Measurements from ENCODE around the gene C6orf47.

Gene C6orf47

DNA sequence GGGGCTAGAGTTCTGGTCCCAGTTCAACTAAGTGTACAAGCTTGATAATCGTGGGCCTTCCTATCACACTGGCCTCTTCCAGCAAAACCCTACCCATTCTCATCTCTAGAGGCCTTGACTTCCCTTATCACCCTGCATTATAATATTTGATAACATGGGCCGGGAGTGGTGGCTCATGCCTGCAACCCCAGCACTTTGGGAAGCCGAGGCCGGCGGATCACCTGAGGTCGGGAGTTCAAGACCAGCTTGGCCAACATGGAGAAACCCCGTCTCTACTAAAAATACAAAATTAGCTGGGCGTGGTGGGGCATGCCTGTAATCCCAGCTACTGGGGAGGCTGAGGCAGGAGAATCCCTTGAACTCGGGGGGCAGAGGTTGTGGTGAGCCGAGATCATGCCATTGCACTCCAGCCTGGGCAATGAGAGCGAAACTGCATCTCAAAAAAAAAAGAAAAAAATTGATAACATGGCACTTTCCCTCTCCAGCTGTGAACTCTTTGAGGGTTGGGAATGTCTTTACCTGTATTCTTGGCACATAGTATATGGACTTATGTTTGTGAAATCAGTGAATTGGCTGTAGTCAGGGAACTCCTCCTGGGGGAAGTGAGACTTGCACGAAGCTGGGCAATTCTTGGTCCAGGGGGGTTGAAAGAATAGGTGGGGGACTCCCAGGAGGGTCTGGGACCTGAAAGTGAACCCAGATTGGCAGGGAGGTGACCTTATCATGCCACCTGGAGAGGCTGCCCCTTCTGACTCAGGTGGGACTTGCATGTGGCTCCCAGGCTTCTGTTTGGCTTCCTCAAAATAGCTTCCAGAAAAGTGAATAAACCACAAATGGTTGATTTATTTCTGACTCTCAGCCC, 915 bp upstream of the C6orf47 start:
- no peak for DNase-seq (ENCODE audit: low spot score)

DNA sequence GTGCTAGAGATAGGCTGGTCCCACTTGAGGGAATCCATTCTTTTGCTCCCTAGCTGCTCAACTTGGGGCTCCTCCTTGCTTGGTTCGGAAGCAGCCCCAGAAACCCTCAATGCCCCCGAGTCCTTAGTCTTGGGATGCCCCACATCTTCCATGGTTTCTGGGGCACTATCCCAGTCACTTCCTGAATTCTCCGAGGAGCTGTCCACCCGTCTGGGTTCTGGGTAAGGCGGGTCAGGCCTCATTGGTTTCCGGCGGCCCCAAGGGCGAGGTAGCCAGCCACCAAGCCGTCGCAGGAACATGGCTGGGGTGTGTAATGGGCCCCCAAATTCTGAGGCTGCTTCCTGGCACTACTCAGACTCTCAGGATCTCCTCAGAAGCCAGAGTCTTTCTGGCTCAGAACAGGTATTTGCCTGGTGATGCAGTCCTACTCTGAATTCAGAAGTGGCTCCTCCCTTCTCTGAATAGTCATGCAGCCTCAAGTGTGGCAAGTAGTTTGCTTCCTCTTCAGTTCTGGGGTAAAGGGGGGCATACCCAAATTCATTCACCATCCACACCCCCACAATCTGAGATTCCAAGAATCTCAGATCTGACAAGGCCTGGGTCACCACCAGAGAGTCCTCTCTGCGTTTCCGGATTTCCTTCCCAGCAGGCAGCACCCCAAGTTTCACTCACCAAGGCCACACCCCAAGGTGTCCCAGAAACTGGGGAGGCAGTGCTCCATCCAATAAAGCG, 763 bp downstream of the C6orf47 start:
- DNase-seq (ENCODE audit: low spot score): no peak

DNA sequence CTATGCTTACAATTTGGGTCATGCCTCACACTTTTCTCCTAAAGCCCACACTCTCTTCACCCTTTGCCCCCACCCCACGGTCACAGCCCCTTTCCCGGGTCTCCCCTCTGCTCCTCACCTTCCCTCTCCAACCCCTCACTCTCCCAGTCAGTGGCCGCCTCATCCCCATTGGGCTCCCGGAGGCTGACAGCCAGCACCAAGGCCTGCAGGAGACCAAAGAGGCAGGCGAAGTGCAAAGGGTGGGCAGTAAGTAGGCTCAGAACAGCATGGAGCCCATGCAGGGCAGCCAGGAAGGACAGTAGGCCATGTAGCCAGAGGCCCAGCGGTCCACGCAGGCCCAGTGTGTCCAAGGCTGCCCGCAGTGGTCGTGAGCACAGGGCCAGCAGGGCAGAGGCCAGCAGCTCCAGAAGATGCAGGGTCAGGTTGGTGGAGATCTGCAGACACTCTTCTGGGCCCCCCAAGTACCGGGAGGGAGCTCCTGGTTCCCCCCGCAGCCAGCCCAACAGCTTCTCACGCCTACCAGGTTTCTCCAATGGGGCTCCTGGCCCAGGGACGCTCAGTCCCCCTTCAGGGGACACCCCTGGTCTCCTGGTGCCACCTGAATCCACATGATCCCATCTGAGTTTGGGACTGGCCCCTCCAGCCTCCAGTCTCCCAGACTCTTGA, 1.5 kb downstream of the C6orf47 start:
- no peak for DNase-seq (ENCODE audit: low spot score)

DNA sequence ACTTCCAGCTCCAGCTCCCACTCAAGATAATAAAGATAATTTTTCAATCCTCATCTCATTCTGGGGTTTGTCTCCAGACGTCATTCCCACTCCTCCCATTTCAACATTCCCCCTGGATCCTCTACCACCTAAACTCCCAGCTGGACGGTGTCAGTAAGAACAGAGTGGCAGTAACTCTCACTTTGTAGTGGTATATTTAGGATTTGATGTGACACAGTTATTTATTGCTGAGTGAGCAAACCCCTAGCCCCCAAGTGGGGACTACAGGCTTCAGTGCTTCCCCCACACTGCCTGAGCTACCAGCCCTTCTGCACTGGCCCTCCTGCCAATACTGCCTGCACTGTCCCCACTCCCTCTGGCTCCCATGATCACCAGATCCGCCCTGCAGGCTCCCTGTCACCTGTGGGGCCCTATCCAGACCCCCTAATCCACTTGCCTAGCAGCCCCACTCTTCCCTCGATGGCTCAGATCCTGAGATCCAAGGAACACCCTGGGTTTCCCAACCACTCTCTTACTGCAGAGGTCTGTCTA, 2.4 kb downstream of the C6orf47 start:
- DNase-seq (ENCODE audit: low spot score): no peak

DNA sequence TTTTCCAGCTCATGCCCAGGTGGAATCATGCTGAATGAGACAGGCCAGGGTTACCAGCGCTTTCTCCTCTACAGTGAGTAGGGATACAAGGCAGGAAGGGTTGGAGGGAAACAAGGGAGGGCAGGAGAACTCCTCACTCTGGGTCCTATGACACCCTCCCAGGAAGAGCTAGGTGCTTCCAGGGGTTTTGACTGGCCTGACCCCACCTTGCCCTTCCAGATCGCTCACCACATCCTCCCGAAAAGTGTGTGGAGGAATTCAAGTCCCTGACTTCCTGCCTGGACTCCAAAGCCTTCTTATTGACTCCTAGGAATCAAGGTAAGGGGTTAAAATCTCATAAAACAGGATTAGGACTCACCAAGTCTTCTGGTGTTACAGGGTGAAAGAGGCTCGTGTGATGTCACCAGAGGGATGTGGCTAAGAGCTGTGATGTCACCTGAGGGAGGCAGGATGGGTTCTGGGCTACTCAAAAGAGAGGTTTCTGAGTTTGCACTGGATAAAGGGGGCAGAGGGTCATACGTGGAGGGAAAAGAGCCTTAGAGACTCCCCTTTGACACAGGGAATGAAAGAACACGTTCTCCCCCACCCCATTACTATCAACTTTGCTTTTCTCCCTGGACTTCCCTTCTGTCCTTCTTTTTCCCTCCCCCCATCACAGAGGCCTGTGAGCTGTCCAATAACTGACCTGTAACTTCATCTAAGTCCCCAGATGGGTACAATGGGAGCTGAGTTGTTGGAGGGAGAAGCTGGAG, 3.0 kb downstream of the C6orf47 start:
- no peak for DNase-seq (ENCODE audit: low spot score)

DNA sequence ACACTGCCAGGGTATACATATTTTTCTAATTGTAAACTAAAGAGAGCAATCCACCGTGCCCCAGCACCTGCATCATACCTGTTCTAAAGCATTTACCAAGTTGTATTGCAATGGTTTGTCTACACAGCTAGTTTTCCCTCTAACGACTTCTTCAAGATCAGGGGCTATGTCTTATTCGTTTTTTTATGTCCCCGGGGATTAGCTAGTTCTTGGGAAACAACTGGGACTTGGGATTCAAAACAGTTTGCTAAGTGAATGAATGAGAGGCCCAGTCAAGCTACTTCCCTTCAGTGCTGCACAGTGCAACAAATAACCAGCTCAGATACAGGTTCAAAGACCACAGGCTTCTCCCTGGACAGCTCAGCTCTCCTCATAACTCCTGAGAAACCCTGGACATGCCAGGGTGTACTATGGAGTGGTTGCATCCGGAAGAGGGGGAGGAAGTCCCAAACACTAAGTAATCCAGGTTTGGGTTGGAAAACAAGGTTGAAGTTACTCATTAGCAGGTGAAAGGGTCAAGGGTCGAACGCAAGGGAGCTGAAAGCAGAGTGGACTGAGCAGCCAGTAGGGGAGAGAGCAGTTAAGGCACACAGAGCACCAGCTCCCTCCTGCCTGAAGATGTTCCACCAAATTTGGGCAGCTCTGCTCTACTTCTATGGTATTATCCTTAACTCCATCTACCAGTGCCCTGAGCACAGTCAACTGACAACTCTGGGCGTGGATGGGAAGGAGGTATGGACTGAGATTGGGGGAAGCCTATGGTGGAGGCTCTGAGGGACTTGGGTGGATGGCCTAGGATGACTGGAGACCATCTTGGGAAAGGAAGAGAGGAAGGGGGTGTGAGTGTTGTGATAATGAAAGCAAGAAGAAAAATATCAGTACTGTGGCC, 5.0 kb downstream of the C6orf47 start, which contains the start of gene APOM:
Gene APOM, plus strand, starts transcription at position 546 of the 889 bp plus-strand sequence. Its CDS starts 73 bp downstream, at position 619.
- DNase-seq (ENCODE audit: low spot score): no peak

DNA sequence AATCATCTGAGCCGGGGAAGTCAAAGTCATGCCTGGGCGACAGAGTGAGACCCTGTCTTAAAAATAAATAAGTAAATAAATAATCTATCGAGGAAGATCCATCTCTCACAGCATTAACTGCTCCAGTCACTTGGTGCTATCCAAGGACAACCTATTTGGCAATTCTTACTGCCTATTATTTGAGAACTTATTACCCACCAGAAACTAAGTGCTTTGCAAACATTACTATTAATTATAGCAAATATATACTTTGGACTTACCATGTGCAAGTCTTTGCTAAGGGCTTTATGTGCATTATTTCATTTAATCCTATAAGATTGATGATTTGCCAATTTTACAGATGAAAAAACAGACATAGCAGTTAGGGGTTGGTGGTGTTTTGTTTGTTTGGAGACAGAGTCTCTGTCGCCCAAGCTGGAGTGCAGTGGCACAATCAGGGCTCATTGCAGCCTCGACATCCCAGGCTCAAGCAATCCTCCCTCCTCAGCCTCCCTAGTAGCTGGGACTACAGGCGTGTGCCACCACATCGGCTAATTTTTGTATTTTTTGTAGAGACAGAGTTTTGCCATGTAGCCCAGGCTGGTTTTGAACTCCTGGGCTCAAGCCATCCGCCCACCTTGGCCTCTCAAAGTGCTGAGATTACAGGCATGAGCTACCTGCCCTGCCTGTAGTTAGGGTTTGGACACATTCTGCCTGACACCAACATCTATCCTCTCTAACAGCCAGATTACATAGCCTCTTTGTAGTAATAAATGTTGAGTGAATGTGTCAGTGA, 5.8 kb downstream of the C6orf47 start:
- no peak for DNase-seq (ENCODE audit: low spot score)

DNA sequence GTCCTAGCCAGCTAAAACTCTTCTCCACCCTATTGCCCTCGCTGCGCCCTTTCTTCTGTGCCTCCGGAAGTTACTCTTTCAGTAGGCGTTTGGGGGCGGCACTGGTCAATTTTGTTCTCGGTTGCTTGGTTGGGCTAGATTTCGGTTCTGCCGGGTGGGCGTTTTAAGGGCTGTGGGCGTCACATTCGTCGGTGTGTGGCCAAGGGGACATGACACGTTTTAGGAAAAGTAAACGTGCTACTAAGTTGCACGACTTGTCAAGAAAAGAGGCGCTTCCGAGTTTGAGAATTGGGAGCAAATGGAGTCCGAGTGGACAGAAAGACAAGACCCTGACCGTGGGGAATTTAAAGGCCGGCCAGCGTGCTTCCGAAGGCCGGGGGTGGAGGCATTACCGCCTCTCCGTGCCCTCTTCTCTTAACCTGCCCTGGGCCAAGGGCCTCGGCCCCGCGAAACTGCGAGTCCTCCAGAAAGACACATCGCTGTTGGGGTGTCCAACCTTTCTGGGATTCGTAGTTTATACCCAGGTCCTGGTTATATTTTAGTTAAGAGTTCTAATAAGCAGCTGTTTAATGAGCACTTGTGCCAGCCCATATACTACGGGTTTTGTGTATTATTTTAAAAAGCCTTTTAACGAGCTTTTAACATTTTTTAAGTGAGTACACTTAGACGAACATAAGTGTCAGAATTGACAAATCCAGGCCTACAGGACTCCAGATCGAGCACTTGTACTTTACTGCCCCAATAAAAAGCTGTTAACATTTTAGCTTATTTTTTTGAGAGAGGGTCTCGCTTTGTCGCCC, 7.5 kb downstream of the C6orf47 start:
- DNase-seq (ENCODE audit: low spot score): peak; percentile 93

DNA sequence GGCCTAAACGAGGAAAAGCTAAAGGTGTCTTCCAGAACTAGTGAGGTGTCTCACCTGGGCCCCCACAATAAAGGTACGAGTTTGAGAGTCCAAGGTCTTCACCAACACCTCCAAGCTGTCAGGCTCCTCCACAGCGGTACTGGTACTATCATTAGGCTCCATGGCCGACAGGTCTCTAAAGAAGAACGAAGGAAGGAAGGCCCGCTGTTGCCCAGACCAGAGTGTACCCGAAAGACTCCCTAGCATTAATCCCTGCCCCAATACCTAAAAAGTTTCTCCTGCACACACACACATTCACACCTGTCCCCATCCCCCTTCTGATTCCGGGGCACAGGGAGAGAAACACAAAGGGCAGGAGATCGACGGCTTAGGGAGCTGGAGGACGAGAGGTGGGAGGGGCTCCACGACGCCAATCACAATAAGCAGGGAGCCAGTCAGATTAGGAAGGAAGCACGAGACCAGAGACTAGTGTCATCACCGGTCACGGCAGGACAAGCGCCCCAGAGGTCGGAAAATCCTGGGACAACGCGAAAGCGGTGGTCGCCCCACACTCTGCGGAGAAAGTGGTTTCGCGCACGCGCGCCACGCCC, 8.9 kb downstream of the C6orf47 start:
- DNase-seq (ENCODE audit: low spot score): peak; percentile 83

DNA sequence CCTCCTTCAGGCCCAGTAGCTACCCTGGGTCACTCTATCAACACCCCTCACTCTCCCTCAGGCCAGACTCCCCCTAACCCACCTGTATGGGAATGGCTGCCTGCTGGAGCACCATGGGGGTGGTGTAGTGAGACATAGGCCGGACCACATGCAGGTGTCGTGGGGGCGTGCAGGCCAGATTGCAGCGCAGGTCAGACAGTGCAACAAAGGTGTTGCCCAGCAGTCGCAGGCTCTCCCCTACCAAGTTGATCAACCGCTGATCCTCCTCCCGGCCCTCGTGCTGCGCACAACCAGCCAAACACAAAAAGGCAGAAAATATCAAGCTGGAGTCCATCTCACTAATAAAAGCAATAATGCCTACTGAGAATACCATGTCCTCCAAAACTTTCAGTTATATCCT, 15.3 kb downstream of the C6orf47 start:
- no peak for DNase-seq (ENCODE audit: low spot score)

DNA sequence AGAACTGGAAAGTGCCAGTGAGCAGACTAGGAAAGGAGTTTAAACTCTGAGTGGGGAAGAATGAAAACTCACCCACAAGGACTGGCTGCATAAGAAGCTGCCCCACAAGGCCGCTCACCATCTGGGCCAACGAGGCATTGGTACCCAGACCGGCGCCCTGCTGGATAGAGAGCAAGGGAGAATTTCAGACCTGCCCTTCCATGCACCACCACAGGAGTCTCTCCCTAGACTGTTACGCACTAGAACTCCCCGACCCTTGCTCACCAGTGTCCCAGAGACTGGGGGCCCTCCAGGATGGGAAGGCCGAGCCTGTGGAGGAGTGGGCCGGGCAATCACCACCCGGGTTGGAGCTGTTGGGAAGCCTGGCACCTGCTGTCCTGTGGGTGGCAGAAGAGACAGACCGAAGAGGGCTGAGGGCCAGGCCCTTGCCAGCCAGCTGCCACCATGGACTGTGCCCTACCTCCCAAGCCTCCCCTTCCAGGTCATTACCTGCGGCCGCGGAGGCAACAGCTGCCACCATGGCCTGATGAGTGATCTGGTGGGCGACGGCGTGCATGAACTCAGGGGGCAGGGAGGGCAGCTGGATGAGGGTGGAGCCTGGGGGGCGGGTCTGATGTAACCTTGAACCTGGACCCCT, 16.6 kb downstream of the C6orf47 start:
- DNase-seq (ENCODE audit: low spot score): no peak

DNA sequence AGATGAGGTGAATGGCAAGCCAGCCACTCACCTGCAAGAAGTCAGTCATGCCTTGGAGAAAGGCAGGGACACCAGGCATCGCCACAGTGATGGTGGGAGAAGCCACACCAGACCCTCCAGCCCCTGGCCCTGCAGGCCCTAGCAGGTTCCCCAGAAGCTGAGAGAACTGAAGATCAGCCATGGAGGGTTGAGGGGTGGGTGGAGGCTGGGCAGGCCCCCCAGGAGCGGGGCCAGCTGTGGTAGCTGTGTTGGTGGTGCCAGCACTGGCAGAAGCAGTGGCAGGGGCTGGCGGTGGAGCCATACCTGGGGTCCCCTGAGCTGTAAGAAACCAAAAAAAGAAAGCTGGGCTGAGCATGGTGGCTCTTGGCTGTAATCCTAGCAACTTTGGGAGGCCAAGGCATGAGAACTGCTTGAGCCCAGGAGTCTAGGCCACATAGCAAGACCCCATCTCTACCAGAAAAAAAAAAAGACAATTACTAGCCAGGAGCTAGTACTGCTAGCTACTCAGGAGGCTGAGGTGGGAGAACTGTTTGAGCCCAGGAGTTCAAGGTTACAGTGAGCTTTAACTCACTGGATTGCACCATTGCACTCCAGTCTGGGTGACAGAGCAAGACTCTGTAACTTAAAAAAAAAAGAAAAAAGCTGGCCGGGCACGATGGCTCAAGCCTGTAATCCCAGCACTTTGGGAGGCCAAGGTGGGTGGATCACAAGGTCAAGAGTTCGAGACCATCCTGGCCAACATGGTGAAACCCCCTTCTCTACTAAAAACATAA, 17.6 kb downstream of the C6orf47 start:
- no peak for DNase-seq (ENCODE audit: low spot score)

DNA sequence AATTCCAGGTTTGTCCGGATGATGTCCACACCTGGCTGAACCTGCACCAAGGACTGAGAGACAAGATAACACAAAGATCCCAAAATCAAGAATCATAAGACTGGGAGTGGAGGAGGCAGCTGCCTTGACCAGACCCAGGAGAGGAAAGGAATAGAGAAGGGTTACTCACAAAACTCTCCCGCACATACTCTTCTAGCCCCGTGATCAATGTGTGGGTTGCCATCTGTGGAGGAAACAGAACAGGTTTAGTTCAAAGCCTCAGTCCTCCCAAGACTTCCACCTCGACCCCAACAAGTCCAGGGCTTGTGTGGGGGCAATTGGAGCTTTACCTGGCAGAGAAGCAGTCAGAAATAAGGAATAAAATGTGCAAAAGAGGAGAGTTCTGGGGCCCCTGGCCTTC, 19.2 kb downstream of the C6orf47 start:
- DNase-seq (ENCODE audit: low spot score): no peak

DNA sequence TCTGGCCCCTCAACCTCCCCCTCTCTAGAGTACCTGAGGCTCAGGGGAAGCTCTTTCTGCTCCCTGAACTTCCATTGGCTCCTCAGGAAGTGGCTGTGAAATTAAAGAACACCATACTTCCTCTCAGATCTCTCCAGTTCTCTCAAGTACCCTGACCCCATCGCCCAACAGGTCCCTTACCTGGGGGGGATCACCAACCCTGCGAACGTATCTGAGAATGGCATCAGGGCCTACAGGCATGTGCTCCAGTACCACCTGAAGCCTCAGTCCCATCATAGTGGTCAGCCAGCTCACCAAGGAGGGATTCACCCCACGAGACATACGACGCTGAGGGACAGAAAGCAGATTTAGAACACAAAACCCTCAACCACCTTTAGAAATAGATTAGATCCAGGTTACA, 20.0 kb downstream of the C6orf47 start:
- DNase-seq (ENCODE audit: low spot score): no peak

DNA sequence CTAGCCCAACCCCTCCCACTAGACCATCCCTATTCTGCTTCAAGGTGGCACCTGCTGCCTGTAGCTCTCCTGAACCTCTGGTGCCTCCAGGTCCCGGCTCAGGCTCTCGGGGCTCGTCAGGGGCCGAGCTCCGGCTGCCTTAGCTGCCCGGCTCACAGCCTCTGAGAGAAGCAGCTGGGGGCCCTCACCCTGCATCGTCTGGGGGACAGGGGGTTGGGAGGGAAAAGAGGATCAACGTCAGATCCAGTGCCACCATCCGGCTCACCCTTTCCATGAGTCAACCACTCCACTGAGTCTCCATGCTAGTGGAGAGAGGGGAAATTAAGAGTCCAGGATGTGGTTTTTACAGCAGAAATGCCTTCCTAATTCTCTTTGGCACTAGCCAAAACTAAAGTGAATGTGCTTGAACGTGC, 21.1 kb downstream of the C6orf47 start:
- no peak for DNase-seq (ENCODE audit: low spot score)

DNA sequence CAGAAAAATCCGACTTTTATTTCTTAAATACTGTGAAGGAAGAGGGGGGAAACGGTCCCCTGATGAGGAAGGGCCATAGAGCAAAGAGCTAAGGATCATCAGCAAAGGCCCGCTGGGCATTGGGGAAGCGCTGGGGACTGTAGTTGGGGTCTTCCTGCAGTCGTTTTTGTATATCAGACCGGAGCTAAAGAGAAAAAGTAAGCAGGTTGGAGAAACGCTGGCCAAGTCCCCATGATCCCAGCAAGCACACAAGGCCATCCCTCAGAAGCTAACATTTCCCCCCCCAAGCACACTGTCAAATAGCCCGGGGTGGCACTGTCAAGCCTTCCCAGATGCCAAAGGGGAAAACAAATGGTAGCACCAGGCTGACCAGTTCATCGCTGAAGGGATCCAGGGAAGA, 21.5 kb downstream of the C6orf47 start:
- DNase-seq (ENCODE audit: low spot score): no peak
